ENCODE data around the gene CUL1.

The CUL1 gene

DNA sequence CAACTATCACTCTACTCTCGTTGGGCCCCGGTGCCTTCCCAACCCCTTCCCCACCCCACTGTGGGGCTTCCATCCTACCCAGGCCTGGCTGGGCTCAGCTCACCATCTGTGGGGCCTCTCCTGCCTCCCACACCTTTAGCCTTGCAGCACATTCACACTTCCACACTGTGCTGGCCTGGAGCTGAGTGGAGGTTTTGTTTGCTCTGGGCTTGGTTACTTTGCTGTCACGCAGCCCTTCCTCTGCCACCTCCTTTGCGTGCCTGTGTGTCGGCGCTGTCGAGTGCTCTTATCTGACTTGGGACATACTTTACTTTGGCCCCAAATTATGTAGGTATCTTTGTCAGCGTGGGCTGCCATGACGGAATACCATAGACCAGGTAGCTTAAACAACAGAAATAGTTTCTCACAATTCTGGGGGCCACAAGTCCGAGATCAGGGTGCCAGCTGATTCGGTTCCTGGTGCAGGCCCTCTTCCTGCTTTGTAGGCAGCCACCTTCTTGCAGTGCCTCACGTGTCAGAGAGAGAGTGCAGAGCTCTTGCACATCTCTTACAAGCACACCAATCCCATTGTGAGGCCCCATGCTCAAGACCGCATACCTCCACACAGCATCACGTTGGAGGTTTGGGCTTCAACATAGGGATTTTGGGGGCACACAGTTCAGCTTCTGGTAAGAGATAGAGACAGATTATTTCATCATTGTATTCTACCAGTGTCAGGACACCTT lies 89.0 kb downstream of the CUL1 start:
- H3K4me3 ChIP-seq (ENCODE audit: low read depth, low read length): no peak overlapping the region
- TF ChIP-seq, protein P1, sequence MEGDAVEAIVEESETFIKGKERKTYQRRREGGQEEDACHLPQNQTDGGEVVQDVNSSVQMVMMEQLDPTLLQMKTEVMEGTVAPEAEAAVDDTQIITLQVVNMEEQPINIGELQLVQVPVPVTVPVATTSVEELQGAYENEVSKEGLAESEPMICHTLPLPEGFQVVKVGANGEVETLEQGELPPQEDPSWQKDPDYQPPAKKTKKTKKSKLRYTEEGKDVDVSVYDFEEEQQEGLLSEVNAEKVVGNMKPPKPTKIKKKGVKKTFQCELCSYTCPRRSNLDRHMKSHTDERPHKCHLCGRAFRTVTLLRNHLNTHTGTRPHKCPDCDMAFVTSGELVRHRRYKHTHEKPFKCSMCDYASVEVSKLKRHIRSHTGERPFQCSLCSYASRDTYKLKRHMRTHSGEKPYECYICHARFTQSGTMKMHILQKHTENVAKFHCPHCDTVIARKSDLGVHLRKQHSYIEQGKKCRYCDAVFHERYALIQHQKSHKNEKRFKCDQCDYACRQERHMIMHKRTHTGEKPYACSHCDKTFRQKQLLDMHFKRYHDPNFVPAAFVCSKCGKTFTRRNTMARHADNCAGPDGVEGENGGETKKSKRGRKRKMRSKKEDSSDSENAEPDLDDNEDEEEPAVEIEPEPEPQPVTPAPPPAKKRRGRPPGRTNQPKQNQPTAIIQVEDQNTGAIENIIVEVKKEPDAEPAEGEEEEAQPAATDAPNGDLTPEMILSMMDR (IDR thresholded peaks at IDR 0.05; ENCODE audit: low read depth, low read length, missing control alignments): no peak
- H3K27ac ChIP-seq: no peak overlapping the region
- no peaks in the 10 kb centered on the region for H3K27me3 ChIP-seq (replicated peaks)
- no peak for DNase-seq
- H3K36me3 ChIP-seq (replicated peaks): peaks cover 45% of the 10 kb centered on the region
- in situ Hi-C loops (cut with HindIII; ENCODE audit: low pct_ligation_motif_present, low sequenced_read_pairs): no loop called here

DNA sequence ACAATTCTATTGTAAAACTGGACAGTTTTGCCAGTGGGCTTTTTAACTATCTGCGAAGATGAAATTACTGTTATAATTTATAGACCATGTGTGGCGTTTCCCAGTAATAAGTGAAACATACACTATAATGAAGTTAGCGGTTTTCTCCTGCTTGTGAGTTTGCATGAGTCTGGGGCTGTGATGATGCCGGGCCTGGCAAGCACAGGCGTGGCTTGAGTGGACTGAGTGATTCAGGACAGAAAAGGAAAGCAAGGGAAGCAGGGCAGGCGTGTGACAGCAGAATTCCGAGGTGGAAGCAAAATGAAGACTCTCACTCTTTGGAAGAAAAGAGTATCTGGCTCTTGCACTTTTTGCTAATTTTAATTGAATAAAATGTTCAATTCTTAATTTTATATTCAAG lies 90.5 kb downstream of the CUL1 start:
- no peak for DNase-seq
- in situ Hi-C loops (cut with HindIII; ENCODE audit: low pct_ligation_motif_present, low sequenced_read_pairs): no loop called here
- Histone ChIP-seq H3K27ac (no peak overlapping the region), H3K4me3 (ENCODE audit: low read depth, low read length) (no peak overlapping the region), H3K36me3 (replicated peaks) (peaks cover 56% of the 10 kb centered on the region), H3K27me3 (replicated peaks) (no peaks in the 10 kb centered on the region)
- TF ChIP-seq, protein P1 (IDR thresholded peaks at IDR 0.05; ENCODE audit: low read depth, low read length, missing control alignments): no peak

DNA sequence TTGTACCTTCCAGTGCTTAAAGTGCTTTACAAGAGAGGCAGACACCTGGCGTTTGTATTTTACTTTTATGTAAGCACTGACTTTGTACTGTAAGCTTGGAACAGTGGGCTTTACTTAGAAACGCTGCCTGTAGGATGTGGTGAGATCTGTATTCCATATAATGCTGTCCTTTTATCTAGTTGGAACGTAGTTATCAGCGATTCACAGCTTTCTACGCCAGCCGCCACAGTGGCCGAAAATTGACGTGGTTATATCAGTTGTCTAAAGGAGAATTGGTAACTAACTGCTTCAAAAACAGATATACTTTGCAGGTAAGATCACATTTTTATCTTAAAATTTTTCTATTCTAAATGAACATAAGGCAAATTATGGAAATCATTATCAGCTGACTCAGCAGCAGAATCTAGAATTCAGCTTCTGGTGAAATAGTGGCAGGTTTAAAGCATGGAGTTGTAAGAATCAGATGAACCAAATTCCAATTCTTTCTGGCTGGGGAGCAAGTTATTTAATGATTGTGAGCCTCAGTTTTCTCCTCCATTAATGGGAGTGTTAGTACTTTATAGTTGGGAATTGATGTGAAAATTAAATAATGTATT lies 91.5 kb downstream of the CUL1 start:
- DNase-seq: no peak
- H3K27me3 ChIP-seq (replicated peaks): no peaks in the 10 kb centered on the region
- in situ Hi-C loops (cut with HindIII; ENCODE audit: low pct_ligation_motif_present, low sequenced_read_pairs): no loop called here
- TF ChIP-seq, protein P1 (IDR thresholded peaks at IDR 0.05; ENCODE audit: low read depth, low read length, missing control alignments): no peak
- H3K36me3 ChIP-seq (replicated peaks): peaks cover 61% of the 10 kb centered on the region
- H3K27ac ChIP-seq: no peak overlapping the region
- H3K4me3 ChIP-seq (ENCODE audit: low read depth, low read length): no peak overlapping the region

DNA sequence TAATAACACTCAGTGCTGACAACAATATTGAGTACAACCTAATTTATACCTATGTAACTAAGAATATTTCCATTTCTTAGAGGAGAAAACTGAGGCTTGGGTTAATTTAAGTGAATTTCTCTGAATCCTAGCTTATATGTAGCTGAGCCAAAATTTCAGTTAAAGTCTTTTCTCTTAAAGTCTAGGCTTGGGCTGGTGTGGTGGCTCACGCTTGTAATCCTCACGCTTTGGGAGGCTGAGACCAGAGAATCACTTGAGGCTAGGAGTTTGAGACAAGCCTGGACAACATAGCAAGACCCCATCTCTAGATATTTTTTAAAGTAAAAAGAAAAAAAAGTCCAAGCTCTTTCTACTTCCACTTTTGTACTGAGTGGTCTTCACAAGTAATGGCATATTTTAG lies 92.1 kb downstream of the CUL1 start:
- no peaks in the 10 kb centered on the region for H3K27me3 ChIP-seq (replicated peaks)
- H3K4me3 ChIP-seq (ENCODE audit: low read depth, low read length): no peak overlapping the region
- no peak overlapping the region for H3K27ac ChIP-seq
- peaks cover 63% of the 10 kb centered on the region for H3K36me3 ChIP-seq (replicated peaks)
- no peak for DNase-seq
- in situ Hi-C loops (cut with HindIII; ENCODE audit: low pct_ligation_motif_present, low sequenced_read_pairs): no loop called here
- TF ChIP-seq, protein P1 (IDR thresholded peaks at IDR 0.05; ENCODE audit: low read depth, low read length, missing control alignments): no peak

DNA sequence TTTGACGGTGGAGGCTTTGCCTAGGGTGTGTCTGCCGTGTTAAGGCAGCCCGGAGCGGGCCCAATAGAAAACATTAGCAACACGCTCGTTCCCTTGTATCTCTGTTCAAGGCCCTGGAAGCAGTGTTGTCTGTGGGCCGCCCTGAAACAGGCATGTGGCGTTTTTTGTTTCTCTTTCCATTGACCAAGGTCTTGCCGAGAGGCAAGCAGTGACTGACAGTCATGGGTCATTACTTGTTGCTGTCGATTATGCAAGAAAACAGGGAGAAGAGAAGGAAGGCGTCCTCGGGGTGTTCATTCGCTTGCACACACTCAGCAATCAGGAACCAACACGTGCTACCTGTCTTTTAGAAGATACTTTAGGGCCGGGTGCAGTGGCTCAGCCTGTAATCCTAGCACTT lies 92.8 kb downstream of the CUL1 start:
- H3K36me3 ChIP-seq (replicated peaks): peaks cover 59% of the 10 kb centered on the region
- TF ChIP-seq, protein P1 (IDR thresholded peaks at IDR 0.05; ENCODE audit: low read depth, low read length, missing control alignments): no peak
- H3K27ac ChIP-seq: no peak overlapping the region
- H3K27me3 ChIP-seq (replicated peaks): no peaks in the 10 kb centered on the region
- no peak for DNase-seq
- in situ Hi-C loops (cut with HindIII; ENCODE audit: low pct_ligation_motif_present, low sequenced_read_pairs): no loop called here
- no peak overlapping the region for H3K4me3 ChIP-seq (ENCODE audit: low read depth, low read length)
